ENCODE data around the gene BCL7B.

DNA sequence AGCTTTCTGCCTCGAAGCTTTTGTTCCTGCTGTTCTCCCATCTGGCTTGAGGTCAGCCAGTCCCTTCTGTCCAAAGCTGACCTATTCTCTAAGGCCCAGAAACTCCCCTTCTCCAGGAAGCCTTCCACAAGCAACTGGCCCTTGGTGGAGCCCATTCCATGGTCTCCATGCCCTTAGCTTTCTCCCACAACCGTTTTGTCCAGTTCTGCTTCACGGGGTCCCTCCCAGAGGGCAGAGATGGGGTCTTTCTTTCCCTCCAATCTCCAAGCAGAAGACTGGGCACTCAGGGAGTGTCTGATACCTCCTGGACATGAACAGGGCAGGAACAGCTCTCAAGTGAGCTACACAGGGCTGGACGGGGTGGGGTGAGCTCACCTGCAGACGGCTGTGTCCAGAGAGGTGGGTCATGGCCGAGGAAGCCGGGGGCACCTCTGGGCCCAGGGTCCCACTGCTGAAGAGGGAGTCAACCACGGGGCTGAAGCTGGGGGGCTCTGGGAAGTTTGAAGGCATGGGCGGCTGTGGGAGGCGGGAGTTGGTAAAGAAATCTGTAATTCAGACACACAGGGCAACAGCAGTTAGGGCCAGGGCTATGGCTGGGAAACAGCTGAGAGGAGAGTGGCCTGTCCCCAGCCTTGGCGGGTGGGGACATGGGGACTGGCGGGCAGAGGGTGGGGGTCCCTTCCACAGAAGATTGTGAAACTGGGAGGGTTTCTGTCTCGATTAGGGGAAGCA, 41.8 kb upstream of the BCL7B start:
- no peak for TF ChIP-seq HCFC1 (IDR thresholded peaks at IDR 0.05; ENCODE audit: low read length)
- TF ChIP-seq NRF1 (conservative IDR thresholded peaks at IDR 0.05; ENCODE audit: low read depth, low read length), result no peak
- no peak for TF ChIP-seq ZZZ3 (IDR thresholded peaks at IDR 0.05; ENCODE audit: control insufficient read depth, insufficient read length, low read depth)
- TF ChIP-seq, protein P1, sequence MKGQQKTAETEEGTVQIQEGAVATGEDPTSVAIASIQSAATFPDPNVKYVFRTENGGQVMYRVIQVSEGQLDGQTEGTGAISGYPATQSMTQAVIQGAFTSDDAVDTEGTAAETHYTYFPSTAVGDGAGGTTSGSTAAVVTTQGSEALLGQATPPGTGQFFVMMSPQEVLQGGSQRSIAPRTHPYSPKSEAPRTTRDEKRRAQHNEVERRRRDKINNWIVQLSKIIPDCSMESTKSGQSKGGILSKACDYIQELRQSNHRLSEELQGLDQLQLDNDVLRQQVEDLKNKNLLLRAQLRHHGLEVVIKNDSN (IDR thresholded peaks at IDR 0.05; ENCODE audit: borderline replicate concordance, extremely low read length, insufficient read depth, low read depth, low read length), result no peak
- TF ChIP-seq POLR2A (IDR thresholded peaks at IDR 0.05; ENCODE audit: low read depth, low read length), result no peak
- no peak for TF ChIP-seq SP1 (IDR thresholded peaks at IDR 0.05; ENCODE audit: low read depth, low read length)
- TF ChIP-seq POLR2AphosphoS5 (IDR thresholded peaks at IDR 0.05; ENCODE audit: low read length), result no peak
- TF ChIP-seq RFX5 (IDR thresholded peaks at IDR 0.05; ENCODE audit: low read depth, low read length), result no peak
- no peak for TF ChIP-seq CHD2 (IDR thresholded peaks at IDR 0.05; ENCODE audit: borderline replicate concordance, low read depth, low read length)
- no peak for TF ChIP-seq CBFB (IDR thresholded peaks at IDR 0.05; ENCODE audit: low read depth)
- TF ChIP-seq, protein P2, sequence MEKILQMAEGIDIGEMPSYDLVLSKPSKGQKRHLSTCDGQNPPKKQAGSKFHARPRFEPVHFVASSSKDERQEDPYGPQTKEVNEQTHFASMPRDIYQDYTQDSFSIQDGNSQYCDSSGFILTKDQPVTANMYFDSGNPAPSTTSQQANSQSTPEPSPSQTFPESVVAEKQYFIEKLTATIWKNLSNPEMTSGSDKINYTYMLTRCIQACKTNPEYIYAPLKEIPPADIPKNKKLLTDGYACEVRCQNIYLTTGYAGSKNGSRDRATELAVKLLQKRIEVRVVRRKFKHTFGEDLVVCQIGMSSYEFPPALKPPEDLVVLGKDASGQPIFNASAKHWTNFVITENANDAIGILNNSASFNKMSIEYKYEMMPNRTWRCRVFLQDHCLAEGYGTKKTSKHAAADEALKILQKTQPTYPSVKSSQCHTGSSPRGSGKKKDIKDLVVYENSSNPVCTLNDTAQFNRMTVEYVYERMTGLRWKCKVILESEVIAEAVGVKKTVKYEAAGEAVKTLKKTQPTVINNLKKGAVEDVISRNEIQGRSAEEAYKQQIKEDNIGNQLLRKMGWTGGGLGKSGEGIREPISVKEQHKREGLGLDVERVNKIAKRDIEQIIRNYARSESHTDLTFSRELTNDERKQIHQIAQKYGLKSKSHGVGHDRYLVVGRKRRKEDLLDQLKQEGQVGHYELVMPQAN (conservative IDR thresholded peaks at IDR 0.05), result no peak
- TF ChIP-seq, protein P3, sequence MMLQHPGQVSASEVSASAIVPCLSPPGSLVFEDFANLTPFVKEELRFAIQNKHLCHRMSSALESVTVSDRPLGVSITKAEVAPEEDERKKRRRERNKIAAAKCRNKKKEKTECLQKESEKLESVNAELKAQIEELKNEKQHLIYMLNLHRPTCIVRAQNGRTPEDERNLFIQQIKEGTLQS (IDR thresholded peaks at IDR 0.05; ENCODE audit: borderline replicate concordance, extremely low read depth, low read depth, low read length), result no peak
- TF ChIP-seq, protein P4, sequence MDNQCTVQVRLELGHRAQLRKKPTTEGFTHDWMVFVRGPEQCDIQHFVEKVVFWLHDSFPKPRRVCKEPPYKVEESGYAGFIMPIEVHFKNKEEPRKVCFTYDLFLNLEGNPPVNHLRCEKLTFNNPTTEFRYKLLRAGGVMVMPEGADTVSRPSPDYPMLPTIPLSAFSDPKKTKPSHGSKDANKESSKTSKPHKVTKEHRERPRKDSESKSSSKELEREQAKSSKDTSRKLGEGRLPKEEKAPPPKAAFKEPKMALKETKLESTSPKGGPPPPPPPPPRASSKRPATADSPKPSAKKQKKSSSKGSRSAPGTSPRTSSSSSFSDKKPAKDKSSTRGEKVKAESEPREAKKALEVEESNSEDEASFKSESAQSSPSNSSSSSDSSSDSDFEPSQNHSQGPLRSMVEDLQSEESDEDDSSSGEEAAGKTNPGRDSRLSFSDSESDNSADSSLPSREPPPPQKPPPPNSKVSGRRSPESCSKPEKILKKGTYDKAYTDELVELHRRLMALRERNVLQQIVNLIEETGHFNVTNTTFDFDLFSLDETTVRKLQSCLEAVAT (IDR thresholded peaks at IDR 0.05), result no peak
- no peak for TF ChIP-seq SIN3A (IDR thresholded peaks at IDR 0.05; ENCODE audit: low read depth, low read length)
